HCT116 (cell line): ENCODE data around the gene EHD4.

Experiments used
- POLR2A ChIP-seq: IDR thresholded peaks from 2 replicates; pipeline ENCODE4 v1.7.0; 2011; ENCODE audit warnings: borderline replicate concordance; ENCODE audit not compliant: insufficient read depth, insufficient read length; ENCODE audit errors: extremely low read depth
- SP1 ChIP-seq: IDR thresholded peaks from 2 replicates; pipeline ENCODE4 v1.6.1; 2012; ENCODE audit warnings: low read depth
- TF ChIP-seq, protein P1 (sequence below), 3 experiments: fragments of 200-600 bp in 1 of 3; sonication (generic) in 1 of 3; IDR thresholded peaks in 2 of 3; conservative IDR thresholded peaks in 1 of 3; 2 replicates each; pipeline ENCODE4 v1.5.1; 2012 to 2017; ENCODE audit warnings: low read depth in 2 of 3, low read length in 2 of 3, antibody characterized with exemption in 1 of 3, borderline replicate concordance in 1 of 3, control low read depth in 1 of 3, mild to moderate bottlenecking in 1 of 3, mixed read lengths in 1 of 3, mixed run types in 1 of 3, moderate library complexity in 1 of 3; ENCODE audit not compliant: insufficient read depth in 1 of 3

GRCh38 chr15:41985236-41986160 lies 13.1 kb upstream of the EHD4 start:
- TF ChIP-seq SP1 (no peak), POLR2A (no peak)
- TF ChIP-seq, protein P1, sequence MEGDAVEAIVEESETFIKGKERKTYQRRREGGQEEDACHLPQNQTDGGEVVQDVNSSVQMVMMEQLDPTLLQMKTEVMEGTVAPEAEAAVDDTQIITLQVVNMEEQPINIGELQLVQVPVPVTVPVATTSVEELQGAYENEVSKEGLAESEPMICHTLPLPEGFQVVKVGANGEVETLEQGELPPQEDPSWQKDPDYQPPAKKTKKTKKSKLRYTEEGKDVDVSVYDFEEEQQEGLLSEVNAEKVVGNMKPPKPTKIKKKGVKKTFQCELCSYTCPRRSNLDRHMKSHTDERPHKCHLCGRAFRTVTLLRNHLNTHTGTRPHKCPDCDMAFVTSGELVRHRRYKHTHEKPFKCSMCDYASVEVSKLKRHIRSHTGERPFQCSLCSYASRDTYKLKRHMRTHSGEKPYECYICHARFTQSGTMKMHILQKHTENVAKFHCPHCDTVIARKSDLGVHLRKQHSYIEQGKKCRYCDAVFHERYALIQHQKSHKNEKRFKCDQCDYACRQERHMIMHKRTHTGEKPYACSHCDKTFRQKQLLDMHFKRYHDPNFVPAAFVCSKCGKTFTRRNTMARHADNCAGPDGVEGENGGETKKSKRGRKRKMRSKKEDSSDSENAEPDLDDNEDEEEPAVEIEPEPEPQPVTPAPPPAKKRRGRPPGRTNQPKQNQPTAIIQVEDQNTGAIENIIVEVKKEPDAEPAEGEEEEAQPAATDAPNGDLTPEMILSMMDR (IDR thresholded peaks at IDR 0.05 in 2 of 3, conservative IDR thresholded peaks at IDR 0.05 in 1 of 3; ENCODE audit: borderline replicate concordance in 1 of 3, insufficient read depth in 1 of 3, low read depth in 2 of 3, low read length in 2 of 3): no peak
